ENCODE data around the gene TMEM229A.
"Not testable (repeated sequence)": the region's sequence is repeated elsewhere in the genome, so short reads cannot be mapped to it uniquely, and the experiment has no call there.

TMEM229A gene

DNA sequence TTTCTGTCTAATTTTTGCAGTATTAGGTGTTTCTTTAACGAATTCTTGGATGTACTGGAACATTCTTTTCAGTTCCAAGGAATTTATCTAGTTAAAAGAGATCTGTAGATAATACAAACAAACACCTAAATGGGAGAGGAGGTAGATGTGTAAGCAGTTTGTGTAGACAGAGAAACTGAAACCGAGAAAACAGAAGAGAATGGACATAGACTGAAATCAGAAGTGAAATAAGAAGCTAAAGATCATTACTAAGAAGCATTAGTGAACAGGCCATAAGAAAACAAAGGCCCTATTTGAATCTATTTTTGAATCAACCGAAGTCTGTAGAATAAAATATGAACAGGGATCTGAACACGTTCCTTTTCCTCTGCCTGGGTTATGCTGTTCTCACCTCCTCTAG lies 26.5 kb upstream of the TMEM229A start:
- H3K27me3 ChIP-seq (replicated peaks; ENCODE audit: control insufficient read depth, insufficient read depth, low read length, poor library complexity, severe bottlenecking), result no peaks in the 10 kb centered on the region
- H3K9me3 ChIP-seq (ENCODE audit: control insufficient read depth, low read length), result no peaks in the 10 kb centered on the region
- no peak overlapping the region for H3K4me3 ChIP-seq (ENCODE audit: insufficient read depth, low read depth, low read length, poor library complexity, severe bottlenecking)
- H3K36me3 ChIP-seq (ENCODE audit: control insufficient read depth, insufficient read depth, low read length), result no peaks in the 10 kb centered on the region
- no peaks in the 10 kb centered on the region for H3K4me1 ChIP-seq (ENCODE audit: control insufficient read depth, insufficient read depth, low read length, poor library complexity, severe bottlenecking)
- no peak for DNase-seq
- no peak overlapping the region for H3K27ac ChIP-seq (ENCODE audit: insufficient read depth, low read length, poor library complexity, severe bottlenecking)

DNA sequence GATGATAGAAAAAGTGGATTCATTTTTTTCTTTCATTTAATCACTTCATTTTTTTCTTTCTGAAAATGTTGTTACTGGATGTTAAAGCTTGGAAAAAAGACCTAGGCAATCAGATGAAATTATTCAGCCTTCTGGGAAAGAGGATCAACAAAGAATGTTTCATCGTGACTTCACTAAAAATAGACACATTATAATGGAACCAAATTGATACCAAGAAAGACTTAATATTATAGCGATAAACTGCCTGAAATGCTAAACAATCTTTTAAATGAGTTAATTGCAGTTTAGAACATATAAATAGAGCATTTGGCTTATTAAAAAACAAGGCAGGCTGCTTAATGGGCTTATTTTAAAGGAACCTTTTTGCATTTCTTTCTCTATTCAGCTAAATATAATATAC lies 25.6 kb upstream of the TMEM229A start:
- no peaks in the 10 kb centered on the region for H3K36me3 ChIP-seq (ENCODE audit: control insufficient read depth, insufficient read depth, low read length)
- DNase-seq, result no peak
- no peaks in the 10 kb centered on the region for H3K4me1 ChIP-seq (ENCODE audit: control insufficient read depth, insufficient read depth, low read length, poor library complexity, severe bottlenecking)
- H3K27me3 ChIP-seq (replicated peaks; ENCODE audit: control insufficient read depth, insufficient read depth, low read length, poor library complexity, severe bottlenecking), result no peaks in the 10 kb centered on the region
- no peak overlapping the region for H3K27ac ChIP-seq (ENCODE audit: insufficient read depth, low read length, poor library complexity, severe bottlenecking)
- H3K4me3 ChIP-seq (ENCODE audit: insufficient read depth, low read depth, low read length, poor library complexity, severe bottlenecking), result no peak overlapping the region
- no peaks in the 10 kb centered on the region for H3K9me3 ChIP-seq (ENCODE audit: control insufficient read depth, low read length)

DNA sequence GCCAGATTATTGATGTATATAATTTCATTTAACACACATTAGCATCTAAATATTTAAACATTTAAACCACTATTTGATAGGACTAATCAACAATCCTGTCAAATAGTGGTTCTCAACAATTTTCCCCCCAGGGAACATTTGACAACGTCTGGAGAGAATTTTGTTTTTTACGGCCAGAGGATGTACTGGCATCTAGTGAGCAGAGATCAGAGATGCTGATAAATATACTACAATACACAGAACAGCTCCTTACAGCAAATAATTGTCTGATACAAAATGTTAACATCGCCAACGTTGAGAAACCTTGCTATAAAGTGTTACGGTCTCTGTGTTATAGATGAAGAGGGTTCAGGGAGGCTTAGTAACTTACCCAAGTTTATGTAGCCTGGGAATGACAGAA lies 25.0 kb upstream of the TMEM229A start:
- no peak for DNase-seq
- H3K36me3 ChIP-seq (ENCODE audit: control insufficient read depth, insufficient read depth, low read length), result no peaks in the 10 kb centered on the region
- H3K27ac ChIP-seq (ENCODE audit: insufficient read depth, low read length, poor library complexity, severe bottlenecking), result no peak overlapping the region
- no peaks in the 10 kb centered on the region for H3K27me3 ChIP-seq (replicated peaks; ENCODE audit: control insufficient read depth, insufficient read depth, low read length, poor library complexity, severe bottlenecking)
- no peak overlapping the region for H3K4me3 ChIP-seq (ENCODE audit: insufficient read depth, low read depth, low read length, poor library complexity, severe bottlenecking)
- H3K9me3 ChIP-seq (ENCODE audit: control insufficient read depth, low read length), result no peaks in the 10 kb centered on the region
- no peaks in the 10 kb centered on the region for H3K4me1 ChIP-seq (ENCODE audit: control insufficient read depth, insufficient read depth, low read length, poor library complexity, severe bottlenecking)

DNA sequence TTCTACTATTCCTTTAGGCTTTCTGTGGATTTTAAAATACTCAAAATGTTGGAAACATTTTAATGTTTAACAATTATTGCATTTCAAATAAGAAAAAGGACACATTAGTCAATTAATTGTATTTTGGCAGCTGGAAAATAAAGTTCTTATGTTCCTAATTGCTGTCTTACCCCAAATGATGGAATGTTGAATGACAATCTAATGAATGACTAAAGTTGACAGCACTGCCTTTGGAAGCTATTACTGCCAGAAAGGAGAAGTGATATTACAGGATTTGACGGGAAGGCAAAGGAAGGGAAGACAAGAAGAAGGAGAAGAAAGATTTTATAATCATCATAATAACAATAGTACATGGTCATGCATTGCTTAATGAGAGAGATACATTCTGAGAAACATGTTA lies 23.4 kb upstream of the TMEM229A start:
- H3K27me3 ChIP-seq (replicated peaks; ENCODE audit: control insufficient read depth, insufficient read depth, low read length, poor library complexity, severe bottlenecking), result no peaks in the 10 kb centered on the region
- no peaks in the 10 kb centered on the region for H3K4me1 ChIP-seq (ENCODE audit: control insufficient read depth, insufficient read depth, low read length, poor library complexity, severe bottlenecking)
- no peak overlapping the region for H3K27ac ChIP-seq (ENCODE audit: insufficient read depth, low read length, poor library complexity, severe bottlenecking)
- H3K36me3 ChIP-seq (ENCODE audit: control insufficient read depth, insufficient read depth, low read length), result no peaks in the 10 kb centered on the region
- H3K4me3 ChIP-seq (ENCODE audit: insufficient read depth, low read depth, low read length, poor library complexity, severe bottlenecking), result no peak overlapping the region
- no peak for DNase-seq
- H3K9me3 ChIP-seq (ENCODE audit: control insufficient read depth, low read length), result no peaks in the 10 kb centered on the region

DNA sequence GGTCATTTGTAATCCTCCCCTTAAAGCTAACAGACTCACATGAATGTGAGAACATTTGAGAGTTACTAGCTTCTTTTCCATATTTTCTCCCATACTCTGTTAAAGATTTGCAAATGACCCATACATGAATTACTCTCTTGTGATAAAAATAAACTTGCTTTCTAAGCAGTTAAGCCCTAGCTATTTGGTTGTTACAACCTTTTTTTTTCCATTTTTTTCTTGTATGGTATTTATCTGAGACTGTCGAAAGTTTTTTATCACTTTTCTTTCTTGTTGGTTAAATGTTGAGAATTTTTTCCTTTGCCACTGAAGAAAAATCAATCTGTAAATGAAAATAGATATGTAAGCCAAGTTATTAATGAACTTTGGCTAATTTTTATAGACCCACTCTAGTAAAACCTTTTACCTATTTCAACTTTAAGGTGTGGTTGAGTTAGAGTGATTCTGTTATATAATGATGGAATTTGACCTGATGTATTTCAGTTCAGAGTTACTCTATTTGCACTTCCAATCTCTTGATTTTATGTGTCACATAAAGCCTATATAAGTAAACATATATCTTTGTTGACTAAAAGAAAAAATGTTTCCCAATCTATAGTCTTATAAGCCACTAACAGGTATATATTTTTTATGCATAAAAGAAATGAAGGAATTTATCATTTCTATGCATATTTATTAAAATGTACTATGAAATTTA lies 19.0 kb upstream of the TMEM229A start:
- Histone ChIP-seq H3K36me3 (ENCODE audit: control insufficient read depth, insufficient read depth, low read length) (no peaks in the 10 kb centered on the region), H3K9me3 (ENCODE audit: control insufficient read depth, low read length) (no peaks in the 10 kb centered on the region), H3K4me1 (ENCODE audit: control insufficient read depth, insufficient read depth, low read length, poor library complexity, severe bottlenecking) (no peaks in the 10 kb centered on the region), H3K27ac (ENCODE audit: insufficient read depth, low read length, poor library complexity, severe bottlenecking) (no peak overlapping the region), H3K4me3 (ENCODE audit: insufficient read depth, low read depth, low read length, poor library complexity, severe bottlenecking) (no peak overlapping the region), H3K27me3 (replicated peaks; ENCODE audit: control insufficient read depth, insufficient read depth, low read length, poor library complexity, severe bottlenecking) (no peaks in the 10 kb centered on the region)
- no peak for DNase-seq

DNA sequence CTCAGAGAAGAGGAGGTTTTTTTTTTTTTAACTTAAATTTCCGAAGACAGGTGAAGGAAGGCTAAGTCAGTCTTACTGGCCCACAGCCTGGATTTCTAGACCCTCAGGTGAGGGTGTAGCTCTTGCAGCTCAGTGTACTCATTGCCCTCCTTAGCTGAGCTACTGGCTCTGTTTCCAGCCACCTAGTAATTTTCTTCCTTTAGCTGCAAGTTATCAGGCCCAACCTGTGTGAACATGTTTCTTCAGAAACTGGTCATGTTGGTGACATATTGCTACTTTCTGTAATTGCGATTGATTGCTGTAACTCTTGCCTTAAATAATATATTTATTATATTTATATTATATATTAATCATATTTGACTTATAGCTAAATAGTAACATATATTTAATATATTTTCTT lies 10.0 kb upstream of the TMEM229A start:
- no peaks in the 10 kb centered on the region for H3K27me3 ChIP-seq (replicated peaks; ENCODE audit: control insufficient read depth, insufficient read depth, low read length, poor library complexity, severe bottlenecking)
- no peak overlapping the region for H3K4me3 ChIP-seq (ENCODE audit: insufficient read depth, low read depth, low read length, poor library complexity, severe bottlenecking)
- no peaks in the 10 kb centered on the region for H3K36me3 ChIP-seq (ENCODE audit: control insufficient read depth, insufficient read depth, low read length)
- H3K27ac ChIP-seq (ENCODE audit: insufficient read depth, low read length, poor library complexity, severe bottlenecking), result no peak overlapping the region
- no peaks in the 10 kb centered on the region for H3K9me3 ChIP-seq (ENCODE audit: control insufficient read depth, low read length)
- no peaks in the 10 kb centered on the region for H3K4me1 ChIP-seq (ENCODE audit: control insufficient read depth, insufficient read depth, low read length, poor library complexity, severe bottlenecking)
- no peak for DNase-seq

DNA sequence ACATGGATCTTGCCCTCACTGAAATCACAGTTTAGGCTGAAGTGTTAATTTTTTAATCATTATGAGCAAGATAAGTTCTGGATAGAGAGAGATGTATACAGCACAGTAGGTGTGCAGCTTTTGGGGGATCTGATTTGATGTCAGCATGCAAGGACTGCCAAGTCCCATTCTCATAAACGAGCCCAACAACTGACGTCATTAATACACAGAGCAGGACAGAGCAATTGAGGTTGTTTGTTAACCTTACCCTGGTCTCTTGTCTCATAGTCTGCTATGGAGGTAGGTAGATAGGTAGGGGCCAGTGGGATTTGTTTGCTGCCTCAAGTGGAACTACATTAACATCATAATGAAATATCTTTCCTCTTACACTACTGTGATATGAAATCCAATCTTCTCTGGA lies 8.6 kb upstream of the TMEM229A start:
- Histone ChIP-seq H3K4me1 (ENCODE audit: control insufficient read depth, insufficient read depth, low read length, poor library complexity, severe bottlenecking) (no peaks in the 10 kb centered on the region), H3K36me3 (ENCODE audit: control insufficient read depth, insufficient read depth, low read length) (no peaks in the 10 kb centered on the region), H3K4me3 (ENCODE audit: insufficient read depth, low read depth, low read length, poor library complexity, severe bottlenecking) (no peak overlapping the region), H3K27me3 (replicated peaks; ENCODE audit: control insufficient read depth, insufficient read depth, low read length, poor library complexity, severe bottlenecking) (no peaks in the 10 kb centered on the region), H3K27ac (ENCODE audit: insufficient read depth, low read length, poor library complexity, severe bottlenecking) (no peak overlapping the region), H3K9me3 (ENCODE audit: control insufficient read depth, low read length) (no peaks in the 10 kb centered on the region)
- no peak for DNase-seq

DNA sequence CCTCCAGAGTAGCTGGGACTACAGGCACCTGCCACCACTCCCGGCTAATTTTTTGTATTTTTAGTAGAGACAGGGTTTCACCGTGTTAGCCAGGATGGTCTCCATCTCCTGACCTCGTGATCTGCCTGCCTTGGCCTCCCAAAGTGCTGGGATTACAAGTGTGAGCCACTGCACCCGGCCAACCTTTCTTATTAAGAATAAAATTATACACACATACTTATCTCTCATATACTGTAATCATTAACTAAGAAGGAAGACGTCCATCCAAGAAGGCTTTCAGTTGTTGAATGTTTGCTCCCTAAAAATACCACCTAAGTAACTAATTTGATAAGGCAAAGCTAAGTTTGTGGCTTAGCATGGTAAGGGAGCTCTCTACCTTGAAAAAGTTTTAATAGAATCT lies 5.0 kb upstream of the TMEM229A start:
- H3K36me3 ChIP-seq (ENCODE audit: control insufficient read depth, insufficient read depth, low read length); H3K4me3 ChIP-seq (ENCODE audit: insufficient read depth, low read depth, low read length, poor library complexity, severe bottlenecking); H3K27ac ChIP-seq (ENCODE audit: insufficient read depth, low read length, poor library complexity, severe bottlenecking); H3K9me3 ChIP-seq (ENCODE audit: control insufficient read depth, low read length); H3K4me1 ChIP-seq (ENCODE audit: control insufficient read depth, insufficient read depth, low read length, poor library complexity, severe bottlenecking); DNase-seq: not testable (repeated sequence)
- H3K27me3 ChIP-seq (replicated peaks; ENCODE audit: control insufficient read depth, insufficient read depth, low read length, poor library complexity, severe bottlenecking), result peaks cover 13% of the 10 kb centered on the region

DNA sequence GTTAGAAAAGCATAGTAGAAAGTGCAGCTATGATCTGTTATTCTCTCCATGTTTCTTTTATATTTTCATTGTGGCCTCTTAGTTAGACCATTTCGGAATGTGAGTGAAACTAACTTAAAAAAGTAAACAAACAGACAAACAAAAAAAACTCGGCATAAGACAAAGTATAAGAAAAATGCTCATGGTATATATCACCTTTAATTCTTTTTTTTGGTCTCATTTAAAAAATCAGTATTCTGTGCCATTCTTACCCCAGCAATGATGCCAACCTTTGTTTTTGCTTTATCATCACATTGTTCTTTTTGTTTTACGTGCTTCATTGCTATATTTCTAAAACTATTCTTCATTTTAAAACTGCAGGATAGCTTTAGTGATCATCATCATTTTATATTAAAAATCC lies 2.8 kb upstream of the TMEM229A start:
- Histone ChIP-seq H3K36me3 (ENCODE audit: control insufficient read depth, insufficient read depth, low read length) (no peaks in the 10 kb centered on the region), H3K27me3 (replicated peaks; ENCODE audit: control insufficient read depth, insufficient read depth, low read length, poor library complexity, severe bottlenecking) (peaks cover 19% of the 10 kb centered on the region), H3K9me3 (ENCODE audit: control insufficient read depth, low read length) (no peaks in the 10 kb centered on the region), H3K4me3 (ENCODE audit: insufficient read depth, low read depth, low read length, poor library complexity, severe bottlenecking) (no peak overlapping the region), H3K4me1 (ENCODE audit: control insufficient read depth, insufficient read depth, low read length, poor library complexity, severe bottlenecking) (no peaks in the 10 kb centered on the region), H3K27ac (ENCODE audit: insufficient read depth, low read length, poor library complexity, severe bottlenecking) (no peak overlapping the region)
- DNase-seq, result no peak

DNA sequence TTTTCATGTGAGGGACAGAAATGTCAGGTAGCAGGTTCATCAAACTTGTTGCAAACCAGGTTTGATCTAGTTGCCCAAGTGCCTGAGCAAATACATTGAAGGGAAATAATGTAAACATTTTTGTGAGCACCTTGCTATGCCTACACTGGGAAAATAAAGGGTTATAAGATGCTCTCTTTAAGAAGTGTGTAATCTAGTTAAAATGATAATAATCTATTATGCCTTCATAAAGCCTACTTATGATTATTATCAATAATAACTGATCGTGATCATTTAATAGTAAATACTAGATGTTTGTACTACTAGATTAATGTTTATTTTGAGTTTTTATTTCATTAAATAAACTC lies 1.9 kb upstream of the TMEM229A start:
- Histone ChIP-seq H3K36me3 (ENCODE audit: control insufficient read depth, insufficient read depth, low read length) (no peaks in the 10 kb centered on the region), H3K4me3 (ENCODE audit: insufficient read depth, low read depth, low read length, poor library complexity, severe bottlenecking) (no peak overlapping the region), H3K4me1 (ENCODE audit: control insufficient read depth, insufficient read depth, low read length, poor library complexity, severe bottlenecking) (no peaks in the 10 kb centered on the region), H3K27ac (ENCODE audit: insufficient read depth, low read length, poor library complexity, severe bottlenecking) (no peak overlapping the region), H3K9me3 (ENCODE audit: control insufficient read depth, low read length) (no peaks in the 10 kb centered on the region), H3K27me3 (replicated peaks; ENCODE audit: control insufficient read depth, insufficient read depth, low read length, poor library complexity, severe bottlenecking) (peaks cover 19% of the 10 kb centered on the region)
- DNase-seq, result no peak
